ENCODE measurements around the gene CHRM3. TPM values are rescaled to one million over a fixed set of nuclear protein-coding genes. Genes with fewer than 3 reads are reported as not detected.

The CHRM3 gene
- total RNA-seq = 1.2 TPM

DNA sequence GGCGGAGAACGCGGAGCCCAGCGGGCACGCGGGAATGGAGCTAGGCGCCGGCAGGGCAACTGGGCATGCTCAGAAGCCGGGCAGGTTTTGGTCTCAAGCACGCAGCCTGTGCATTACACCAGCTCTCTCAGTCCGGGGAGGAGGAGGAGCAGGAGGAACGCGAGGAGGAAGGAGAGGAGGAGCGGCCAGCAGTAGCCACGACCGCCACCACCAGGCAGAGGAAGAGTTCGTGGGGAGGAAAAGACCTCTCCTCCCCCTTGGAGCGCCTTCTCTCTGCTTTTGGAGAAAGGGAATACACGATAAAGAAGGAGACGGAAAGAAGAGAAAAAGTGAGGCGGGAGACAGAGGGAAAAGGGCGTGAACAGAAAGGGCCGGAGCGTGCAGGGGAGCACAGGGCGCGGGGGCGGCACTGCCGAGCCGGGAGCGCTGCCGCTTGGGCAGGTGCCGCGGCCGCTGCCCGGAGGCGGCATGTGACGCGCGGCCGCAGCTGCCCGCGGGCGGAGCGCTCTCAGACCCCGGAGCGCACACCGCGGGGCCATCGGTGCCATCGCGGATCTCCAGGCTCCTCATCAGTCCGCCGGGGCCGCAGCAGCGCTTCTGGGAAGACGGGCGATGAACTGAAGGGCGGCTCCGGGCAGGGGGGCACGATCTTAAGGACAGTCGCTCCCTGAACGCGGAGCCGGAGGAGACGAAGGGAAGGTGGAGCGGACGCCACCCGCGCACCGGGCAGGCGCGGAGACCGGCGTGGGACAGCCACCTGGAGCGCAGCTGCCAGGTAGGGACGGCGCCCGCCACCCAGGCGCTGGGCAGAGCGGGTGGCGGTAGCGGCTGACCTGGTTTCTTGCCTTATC, at the start of gene CHRM3:
Gene CHRM3 (plus strand): TSS at position 116 of the 851 bp plus-strand sequence. CDS start 520,884 bp downstream, outside the sequence.
- TF ChIP-seq POLR2AphosphoS5 (IDR thresholded peaks at IDR 0.05; ENCODE audit: insufficient read depth in 1 of 2, low read depth in 1 of 2) (no peak), POLR2A (IDR thresholded peaks at IDR 0.05) (no peak)
- TF ChIP-seq, protein P1, sequence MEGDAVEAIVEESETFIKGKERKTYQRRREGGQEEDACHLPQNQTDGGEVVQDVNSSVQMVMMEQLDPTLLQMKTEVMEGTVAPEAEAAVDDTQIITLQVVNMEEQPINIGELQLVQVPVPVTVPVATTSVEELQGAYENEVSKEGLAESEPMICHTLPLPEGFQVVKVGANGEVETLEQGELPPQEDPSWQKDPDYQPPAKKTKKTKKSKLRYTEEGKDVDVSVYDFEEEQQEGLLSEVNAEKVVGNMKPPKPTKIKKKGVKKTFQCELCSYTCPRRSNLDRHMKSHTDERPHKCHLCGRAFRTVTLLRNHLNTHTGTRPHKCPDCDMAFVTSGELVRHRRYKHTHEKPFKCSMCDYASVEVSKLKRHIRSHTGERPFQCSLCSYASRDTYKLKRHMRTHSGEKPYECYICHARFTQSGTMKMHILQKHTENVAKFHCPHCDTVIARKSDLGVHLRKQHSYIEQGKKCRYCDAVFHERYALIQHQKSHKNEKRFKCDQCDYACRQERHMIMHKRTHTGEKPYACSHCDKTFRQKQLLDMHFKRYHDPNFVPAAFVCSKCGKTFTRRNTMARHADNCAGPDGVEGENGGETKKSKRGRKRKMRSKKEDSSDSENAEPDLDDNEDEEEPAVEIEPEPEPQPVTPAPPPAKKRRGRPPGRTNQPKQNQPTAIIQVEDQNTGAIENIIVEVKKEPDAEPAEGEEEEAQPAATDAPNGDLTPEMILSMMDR (IDR thresholded peaks at IDR 0.05) = no peak
- peaks cover 16% of the 10 kb centered on the region for H3K4me1 ChIP-seq
- no peak for DNase-seq (ENCODE audit: extremely low spot score in 2 of 2)
- no peaks in the 10 kb centered on the region for H3K9me3 ChIP-seq
- no peak within 1 kb of the TSS for H3K27ac ChIP-seq
- no peaks in the 10 kb centered on the region for H3K36me3 ChIP-seq
- no peaks in the 10 kb centered on the region for H3K27me3 ChIP-seq
- H3K4me3 ChIP-seq = peak within 1 kb of the TSS; percentile 21 to 30
- intact Hi-C loops (cut with DNase I) = no loop called here

DNA sequence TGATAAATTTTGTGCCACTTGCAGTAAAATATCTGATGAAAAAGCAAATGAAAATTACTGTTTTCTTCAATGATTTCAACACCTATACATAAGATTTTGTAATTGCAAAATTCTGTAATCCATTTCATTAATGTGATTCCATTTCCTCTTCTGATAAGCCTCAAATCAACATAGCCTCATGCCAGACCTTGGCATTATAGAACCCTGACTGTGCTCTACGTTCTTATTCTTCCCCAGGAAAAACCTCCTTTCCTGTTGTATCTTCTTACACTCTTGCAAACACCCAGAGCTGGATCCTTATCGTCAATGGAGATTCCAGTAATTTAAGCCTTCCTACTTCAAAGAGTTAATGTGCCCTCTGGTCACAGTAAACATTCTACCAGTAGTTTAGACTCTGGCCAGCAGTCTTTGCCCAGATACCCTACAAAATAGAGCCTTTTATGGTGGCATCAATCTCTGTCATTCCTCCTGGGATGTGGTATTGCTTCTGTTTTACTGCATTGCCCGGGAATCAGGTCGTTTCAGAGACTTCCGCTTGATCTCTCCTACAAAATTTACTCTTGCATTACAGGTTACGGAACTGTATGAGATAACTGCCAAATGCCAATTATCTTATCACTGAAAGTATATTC, 48.5 kb upstream of the CHRM3 start:
- DNase-seq (ENCODE audit: extremely low spot score in 2 of 2) = no peak
- no peak overlapping the region for H3K27ac ChIP-seq
- intact Hi-C loops (cut with DNase I) = no loop called here
- H3K4me3 ChIP-seq = no peak overlapping the region
- no peaks in the 10 kb centered on the region for H3K27me3 ChIP-seq
- no peaks in the 10 kb centered on the region for H3K4me1 ChIP-seq
- TF ChIP-seq POLR2AphosphoS5 (IDR thresholded peaks at IDR 0.05; ENCODE audit: insufficient read depth in 1 of 2, low read depth in 1 of 2) = no peak
- TF ChIP-seq POLR2A (IDR thresholded peaks at IDR 0.05) = no peak
- TF ChIP-seq, protein P1 (IDR thresholded peaks at IDR 0.05) = no peak
- H3K9me3 ChIP-seq = no peaks in the 10 kb centered on the region
- no peaks in the 10 kb centered on the region for H3K36me3 ChIP-seq

DNA sequence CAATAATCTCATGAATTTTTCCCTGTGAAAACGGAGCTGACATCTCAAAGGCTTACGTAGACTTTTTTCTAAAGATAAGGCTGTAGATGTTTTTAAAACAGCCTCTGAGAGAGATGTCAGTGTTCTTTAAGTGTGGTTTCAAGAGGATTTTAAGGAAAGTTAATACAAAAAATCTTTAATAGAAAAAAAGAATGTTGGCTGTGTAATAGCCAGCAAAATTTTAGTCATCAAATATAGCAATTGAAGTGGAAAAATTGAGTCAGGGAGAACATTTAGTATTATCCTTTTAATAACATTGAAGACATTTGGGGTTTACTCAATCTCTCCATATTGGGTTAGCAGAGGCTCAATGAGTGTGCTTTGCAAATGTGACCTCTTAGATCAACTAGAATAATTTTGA, 38.6 kb upstream of the CHRM3 start:
- intact Hi-C loops (cut with DNase I) = no loop called here
- DNase-seq (ENCODE audit: extremely low spot score in 2 of 2) = no peak
- no peaks in the 10 kb centered on the region for H3K4me1 ChIP-seq
- TF ChIP-seq POLR2A (IDR thresholded peaks at IDR 0.05) = no peak
- no peaks in the 10 kb centered on the region for H3K9me3 ChIP-seq
- no peak overlapping the region for H3K27ac ChIP-seq
- H3K4me3 ChIP-seq = no peak overlapping the region
- H3K27me3 ChIP-seq = no peaks in the 10 kb centered on the region
- H3K36me3 ChIP-seq = no peaks in the 10 kb centered on the region

DNA sequence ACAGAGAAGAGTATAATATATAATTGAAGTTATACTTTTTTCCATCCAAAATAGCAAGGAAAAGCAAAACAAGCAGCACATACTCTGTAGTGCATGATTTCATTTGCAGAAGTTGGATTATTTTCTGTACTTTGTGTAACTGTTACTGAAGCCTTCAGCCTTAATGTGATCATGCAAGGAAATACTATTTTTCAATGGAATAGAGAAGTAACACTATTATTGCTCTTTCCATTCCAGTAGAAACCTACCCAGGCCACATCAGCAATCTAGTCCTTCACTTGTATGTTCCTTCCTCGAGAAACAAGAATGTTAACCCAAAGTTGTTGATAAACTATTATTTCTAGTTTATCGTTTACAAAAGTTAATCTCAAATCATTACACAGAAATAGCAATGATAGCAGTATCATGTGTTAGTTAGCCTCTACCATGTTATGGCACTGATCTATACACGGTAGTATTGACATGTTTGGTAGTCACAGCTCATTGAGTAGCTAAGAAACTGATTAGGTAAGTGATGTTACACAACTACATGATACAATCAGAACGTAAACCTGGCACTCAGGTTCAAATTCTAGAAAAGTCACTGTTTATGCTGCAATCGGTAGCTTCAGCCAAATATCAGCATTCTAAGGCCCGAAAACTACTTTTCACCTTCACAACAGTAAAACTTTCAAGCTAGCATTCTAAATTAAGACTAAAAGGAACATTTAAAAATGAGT, 37.6 kb upstream of the CHRM3 start:
- Histone ChIP-seq H3K9me3 (no peaks in the 10 kb centered on the region), H3K4me1 (no peaks in the 10 kb centered on the region), H3K4me3 (no peak overlapping the region), H3K36me3 (no peaks in the 10 kb centered on the region), H3K27me3 (no peaks in the 10 kb centered on the region), H3K27ac (no peak overlapping the region)
- TF ChIP-seq POLR2A (IDR thresholded peaks at IDR 0.05) = no peak
- TF ChIP-seq, protein P1 (IDR thresholded peaks at IDR 0.05) = no peak
- TF ChIP-seq POLR2AphosphoS5 (IDR thresholded peaks at IDR 0.05; ENCODE audit: insufficient read depth in 1 of 2, low read depth in 1 of 2) = no peak
- intact Hi-C loops (cut with DNase I) = no loop called here
- DNase-seq (ENCODE audit: extremely low spot score in 2 of 2) = no peak

DNA sequence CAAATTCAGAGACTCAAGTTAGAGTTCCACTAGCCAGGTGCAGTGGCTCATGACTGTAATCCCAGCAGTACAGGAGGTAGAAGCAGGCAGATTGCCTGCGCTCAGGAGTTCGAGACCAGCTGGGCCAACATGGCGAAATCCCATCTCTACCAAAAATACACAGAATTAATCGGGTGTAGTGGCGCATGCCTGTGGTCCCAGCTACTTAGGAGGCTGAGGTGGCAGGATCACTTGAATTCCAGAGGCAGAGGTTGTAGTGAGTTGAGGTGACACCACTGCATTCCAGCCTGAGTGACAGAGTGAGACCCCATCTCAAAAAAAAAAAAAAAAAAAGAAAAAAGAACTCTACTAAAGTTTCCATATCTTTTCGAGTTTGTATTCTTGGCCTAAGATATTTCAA, 36.7 kb upstream of the CHRM3 start:
- Histone ChIP-seq H3K36me3 (no peaks in the 10 kb centered on the region), H3K9me3 (no peaks in the 10 kb centered on the region), H3K27me3 (no peaks in the 10 kb centered on the region), H3K27ac (no peak overlapping the region), H3K4me3 (no peak overlapping the region), H3K4me1 (no peaks in the 10 kb centered on the region)
- intact Hi-C loops (cut with DNase I) = no loop called here
- no peak for DNase-seq (ENCODE audit: extremely low spot score in 2 of 2)
- TF ChIP-seq POLR2AphosphoS5 (IDR thresholded peaks at IDR 0.05; ENCODE audit: insufficient read depth in 1 of 2, low read depth in 1 of 2) (no peak), POLR2A (IDR thresholded peaks at IDR 0.05) (no peak)
- TF ChIP-seq, protein P1 (IDR thresholded peaks at IDR 0.05) = no peak
